Kidney capillary endothelial cell (primary cell): Measurements from ENCODE around the gene CD101.

Experiments used
- DNase-seq: peaks from one replicate; pipeline ENCODE4 v3.0.0-alpha.2; 2018; ENCODE audit warnings: low spot score

CD101 gene

DNA sequence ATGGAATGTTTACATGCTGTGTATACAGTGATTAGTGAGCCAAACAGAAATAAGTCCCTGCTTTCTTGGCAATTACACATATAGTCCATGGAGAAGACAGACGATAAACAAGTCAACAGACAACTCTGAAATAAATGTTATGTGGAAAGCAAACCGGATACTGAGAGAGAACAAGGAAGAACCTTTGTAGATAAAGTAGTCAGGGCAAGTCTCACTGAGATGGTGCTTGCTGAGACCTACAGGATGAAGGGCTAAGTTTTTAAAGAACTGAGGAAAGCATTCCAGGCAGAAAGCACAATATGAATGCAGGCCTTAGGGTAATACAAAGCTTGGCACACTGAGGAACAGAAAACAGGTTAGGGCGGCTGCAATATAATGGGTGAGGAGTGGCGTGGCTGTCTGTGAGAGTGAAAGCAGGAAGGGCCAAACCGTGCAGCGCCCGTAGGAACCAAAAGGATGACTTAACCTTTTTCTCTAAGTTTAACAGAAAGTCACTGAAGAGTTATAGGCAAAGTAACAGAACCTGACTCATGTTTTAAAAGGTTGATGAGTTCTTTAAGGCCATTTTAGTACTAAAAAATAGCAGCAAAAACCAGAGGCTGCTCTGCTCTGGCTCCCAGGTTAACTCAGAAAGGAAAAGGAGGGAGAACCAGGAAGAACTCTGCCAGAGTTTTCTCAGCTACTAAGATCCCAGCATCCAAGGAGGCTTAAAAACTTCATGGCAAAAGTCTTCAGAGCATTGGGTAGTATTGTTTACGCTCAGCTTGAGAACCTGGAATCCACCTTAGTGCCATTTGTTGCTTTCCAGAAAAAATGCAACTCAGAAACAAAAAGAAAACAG lies 49.9 kb downstream of the CD101 start:
- DNase-seq, result no peak

DNA sequence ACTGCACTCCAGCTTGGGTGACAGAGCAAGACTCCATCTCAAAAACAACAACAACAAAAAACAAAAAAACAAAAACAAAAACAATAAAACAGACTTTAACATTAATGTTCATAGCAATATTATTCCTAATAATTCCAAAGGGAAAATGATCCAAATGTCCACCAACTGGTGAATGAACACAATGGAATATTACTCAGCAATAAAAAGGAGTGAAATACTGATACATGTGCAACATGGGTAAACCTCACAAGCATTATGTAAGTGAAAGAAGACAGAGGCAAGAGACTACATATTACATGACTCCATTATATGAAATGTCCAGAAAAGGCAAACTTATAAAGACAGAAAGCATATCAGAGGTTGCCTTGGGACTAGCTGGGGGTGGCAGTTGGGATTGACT lies 52.5 kb downstream of the CD101 start:
- DNase-seq, result no peak

DNA sequence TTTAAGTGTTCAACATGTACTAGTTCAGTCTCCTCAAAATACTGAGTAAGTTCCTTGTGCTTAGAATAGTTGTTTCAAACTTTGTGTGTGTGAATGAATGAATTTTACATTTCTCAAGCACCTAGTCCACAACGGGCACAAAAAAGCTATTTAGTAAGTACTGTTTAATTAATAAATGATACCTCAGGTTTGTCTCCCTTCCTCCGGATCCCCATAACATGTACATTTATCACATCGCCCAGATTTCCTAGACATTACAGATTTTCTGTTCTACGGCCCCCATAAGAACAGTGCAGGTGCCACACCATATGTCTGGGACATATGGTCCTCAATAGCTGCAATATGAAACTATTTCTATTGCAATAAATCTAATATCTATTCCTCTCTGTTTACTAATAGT lies 57.2 kb downstream of the CD101 start:
- DNase-seq, result no peak

DNA sequence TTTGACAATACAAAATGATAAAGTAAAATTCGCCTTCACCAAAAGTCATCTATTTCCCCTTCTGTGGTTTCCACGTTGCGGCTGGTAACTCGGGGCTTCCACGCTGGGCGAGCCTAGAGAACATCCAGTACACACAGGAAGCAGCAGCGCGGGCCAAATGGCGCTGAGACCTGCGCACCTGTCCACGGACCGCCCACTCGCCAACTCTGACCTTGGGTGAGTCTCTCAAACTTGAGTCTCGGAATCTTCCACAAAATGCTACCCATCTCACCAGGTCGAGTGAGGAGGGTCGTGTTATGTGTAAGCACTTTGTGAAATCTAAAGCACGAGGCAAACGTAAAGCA lies 57.7 kb downstream of the CD101 start:
- DNase-seq, result no peak

DNA sequence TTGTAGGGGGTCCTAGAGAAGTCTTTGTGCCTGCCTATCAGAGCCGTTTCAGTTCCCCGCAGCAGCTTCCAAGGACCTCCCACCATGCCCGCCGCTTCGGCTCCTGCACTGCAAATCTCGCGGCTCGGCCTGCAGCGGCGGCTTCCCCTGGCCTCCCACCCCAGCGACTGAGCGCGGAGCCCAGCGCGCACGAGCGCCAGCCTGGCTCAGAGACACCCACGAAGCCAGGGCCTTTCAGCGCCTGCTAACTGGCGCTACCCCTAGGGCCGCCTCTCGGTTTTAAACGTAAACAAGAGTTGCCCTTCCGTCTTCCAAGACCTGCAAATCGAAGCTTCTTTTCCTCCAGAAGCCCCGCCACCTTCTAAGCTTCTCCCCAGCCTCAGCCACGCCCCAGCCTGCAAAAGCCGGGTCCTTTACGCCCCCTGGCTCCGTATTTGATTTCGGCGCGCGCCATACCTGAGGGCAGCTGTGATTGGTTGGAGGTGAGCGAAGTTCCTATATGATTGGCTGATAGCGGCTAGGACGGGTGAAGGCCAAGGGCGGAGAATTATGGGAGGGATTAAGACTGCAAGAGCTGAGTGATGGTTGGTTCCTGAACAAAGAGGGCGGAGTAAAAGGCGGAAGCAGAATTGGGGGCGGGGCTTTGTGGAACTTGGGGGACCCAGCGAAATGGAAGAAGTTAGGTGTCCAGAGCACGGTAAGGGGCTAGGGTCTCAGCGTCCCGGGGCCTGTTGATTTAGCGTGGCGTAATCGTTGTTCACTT lies 58.3 kb downstream of the CD101 start, which contains the start of gene TTF2:
TSS of gene TTF2 (plus strand) at position 649 of the 763 bp plus-strand sequence. CDS start at position 670, 21 bp downstream.
- DNase-seq, result peak; percentile 97

DNA sequence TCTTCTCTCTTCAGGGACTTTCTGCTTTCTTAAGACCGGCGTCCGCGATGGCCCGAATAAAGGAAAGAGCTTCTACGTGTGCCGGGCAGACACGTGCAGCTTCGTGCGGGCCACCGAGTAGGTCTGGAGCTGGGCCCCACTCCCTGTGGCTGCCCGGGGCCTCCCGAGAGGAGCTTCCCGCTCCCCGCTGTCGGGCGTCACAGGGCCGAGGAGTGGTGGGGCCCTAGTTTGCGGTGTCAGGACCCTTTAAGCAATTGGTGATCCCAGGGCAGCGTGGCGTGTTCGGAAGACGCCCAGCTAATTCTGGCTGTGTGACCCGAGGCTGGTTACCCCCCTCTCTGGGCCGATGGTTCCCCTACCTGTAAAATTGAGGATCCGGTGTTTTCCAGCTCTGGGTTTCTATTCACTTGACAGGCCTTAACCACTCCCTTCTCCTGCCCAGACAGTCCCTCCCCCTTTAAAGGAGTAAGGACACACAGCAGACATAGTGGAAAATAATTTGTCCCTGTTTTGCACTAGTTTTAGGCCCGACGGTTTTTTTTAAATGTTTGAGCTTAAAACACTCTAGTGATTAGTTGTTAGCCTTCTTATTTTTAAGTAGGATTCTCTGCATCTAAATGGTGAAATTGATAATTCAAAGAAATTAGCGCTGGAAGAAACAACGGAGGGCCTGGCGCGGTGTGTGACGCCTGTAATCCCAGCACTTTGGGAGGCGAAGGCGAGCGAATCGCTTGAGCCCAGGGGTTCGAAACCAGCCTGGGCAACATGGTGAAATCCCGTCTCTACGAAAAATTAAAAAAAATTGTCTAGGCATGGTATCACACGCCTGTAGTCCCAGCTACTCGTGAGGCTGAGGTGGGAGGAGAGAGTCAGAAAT lies 59.1 kb downstream of the CD101 start:
- peak; percentile 26 for DNase-seq

DNA sequence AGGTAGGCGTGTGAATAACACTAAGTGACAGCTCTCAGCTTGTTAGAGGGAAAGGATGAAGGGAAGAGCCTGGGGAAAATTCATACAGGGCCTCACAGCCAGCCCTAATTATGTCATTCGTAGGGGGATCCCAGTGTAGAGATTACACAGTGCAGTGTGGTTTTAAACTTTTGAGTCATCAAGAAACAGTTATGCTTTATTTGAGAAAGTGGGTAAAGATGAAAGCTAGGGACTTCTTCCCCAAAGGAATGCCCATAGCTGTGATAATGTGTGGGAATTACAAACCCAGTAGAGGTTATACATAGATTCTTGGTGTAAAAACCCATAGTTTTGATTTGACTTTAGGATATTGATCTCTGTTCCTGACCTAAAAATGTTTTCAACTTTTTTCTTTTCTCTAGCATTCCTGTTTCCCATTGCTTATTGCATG lies 60.4 kb downstream of the CD101 start:
- DNase-seq, result no peak

DNA sequence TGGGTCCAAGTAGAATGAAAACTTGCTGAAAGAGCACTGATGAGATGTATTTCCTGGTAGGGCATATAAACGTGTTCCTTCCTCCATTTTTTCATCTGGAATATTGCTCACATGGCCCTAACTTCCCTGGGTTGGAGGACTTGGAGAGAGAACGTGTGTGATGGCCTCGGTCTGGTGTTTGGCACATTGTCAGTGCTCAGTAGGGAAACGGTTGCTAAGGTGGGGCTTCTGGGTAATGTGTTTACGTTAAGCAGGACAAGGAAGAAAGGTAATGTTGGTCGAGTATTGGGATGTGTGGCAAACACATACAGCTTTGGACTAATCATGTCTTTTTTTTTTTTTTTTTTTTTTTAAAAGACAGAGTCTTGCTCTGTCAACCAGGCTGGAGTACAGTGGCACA lies 64.8 kb downstream of the CD101 start:
- DNase-seq, result no peak

DNA sequence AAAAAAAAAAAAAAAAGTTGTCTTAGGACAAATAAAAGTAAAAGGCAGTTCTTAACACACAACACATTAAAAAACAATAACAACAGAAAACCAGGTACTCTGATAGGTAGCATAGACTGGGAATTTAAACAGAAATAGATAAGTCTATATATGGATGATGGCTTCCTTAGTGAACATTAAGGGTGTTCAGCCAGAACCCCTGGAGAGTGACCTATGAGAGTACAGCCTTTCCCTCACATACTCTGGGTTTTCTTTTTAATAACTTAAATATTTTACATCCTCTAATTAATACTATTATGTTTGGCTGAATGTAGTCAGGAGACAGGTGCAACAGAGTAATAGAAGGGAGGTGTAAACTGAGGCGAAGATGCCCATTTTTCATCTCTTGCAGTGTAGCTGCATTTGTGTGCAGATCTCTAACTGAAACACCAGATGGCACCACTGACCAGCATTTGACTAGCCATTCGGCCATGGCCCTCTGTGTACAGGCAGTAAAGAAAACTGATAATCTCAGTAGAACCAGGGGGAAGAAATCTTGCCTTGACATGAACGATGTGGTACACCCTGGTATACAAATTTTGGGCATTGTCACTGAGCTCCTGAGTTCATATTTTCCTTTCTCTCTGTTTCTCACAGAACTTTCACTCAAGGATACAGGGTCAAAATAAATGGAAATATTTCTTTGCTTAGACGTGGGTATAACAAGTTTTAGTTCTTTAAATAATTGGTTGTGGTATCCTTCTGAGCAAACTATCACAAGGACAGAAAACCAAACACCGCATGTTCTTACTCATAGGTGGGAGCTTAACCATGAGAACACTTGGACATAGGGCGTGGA lies 66.2 kb downstream of the CD101 start:
- DNase-seq, result peak; percentile 68

DNA sequence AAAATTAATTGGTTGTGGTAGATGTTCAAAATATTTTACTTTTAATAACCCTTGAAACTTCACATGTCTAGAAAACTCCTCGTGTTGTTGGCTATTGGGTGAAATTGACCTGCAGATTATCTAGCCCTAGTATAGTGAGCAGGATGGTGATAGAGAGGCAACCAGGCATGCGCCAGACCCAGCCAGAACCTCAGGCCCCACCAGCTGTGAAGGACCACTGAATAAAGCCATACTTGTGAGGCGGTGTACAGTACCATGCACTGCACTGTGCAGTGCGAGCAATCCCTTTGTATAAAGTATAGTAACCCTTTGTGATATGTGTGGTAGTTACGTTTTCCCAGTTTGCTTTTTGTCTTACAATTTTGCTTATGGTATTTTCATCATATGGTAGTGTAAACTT lies 67.0 kb downstream of the CD101 start:
- DNase-seq, result no peak

DNA sequence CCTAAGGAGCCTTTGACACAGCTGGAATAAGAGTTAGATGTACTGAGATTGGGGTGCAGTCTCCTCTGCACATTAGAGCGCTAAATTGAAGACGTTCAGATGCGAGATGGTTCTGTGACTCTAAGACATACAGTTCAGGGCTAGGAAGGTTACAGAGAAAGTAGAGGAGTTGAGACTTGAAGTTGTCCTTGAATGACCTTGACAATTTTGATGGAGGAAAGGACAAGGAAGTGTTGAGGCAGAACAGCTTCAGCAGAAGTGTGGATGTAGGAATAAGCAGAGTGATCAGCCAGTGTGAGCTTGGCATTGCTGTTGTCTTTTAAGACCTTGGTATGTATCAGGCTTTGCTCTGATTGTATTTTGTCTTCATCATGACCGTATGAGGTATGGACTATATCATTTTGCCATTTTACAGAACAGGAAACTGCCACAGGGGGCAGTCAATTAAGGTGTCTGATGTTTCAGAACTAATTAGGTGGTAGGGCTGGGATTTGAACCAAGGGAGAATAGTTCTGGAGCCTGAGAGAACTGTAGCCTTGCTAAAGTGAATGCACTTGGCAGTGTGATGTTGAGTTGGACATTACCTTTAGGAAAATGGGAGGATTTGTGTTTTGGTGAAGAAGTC lies 67.8 kb downstream of the CD101 start:
- DNase-seq, result no peak

DNA sequence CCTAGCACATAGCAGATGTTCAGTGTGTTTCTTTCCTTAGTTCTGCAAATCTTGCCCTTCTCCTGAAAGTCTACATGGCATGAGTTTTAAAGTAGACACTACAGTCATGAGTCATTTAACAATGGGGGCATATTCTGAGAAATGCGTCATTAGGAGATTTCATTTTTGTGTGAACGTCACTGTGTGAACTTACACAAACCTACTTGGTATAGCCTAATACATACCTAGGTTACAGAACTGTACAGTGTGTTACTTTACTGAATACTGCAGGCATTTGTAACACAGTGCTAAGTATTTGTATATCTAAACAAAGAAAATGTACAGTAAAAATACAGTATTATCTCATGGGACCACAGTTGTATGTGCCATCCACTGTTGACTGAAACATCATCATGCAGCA lies 68.6 kb downstream of the CD101 start:
- no peak for DNase-seq

DNA sequence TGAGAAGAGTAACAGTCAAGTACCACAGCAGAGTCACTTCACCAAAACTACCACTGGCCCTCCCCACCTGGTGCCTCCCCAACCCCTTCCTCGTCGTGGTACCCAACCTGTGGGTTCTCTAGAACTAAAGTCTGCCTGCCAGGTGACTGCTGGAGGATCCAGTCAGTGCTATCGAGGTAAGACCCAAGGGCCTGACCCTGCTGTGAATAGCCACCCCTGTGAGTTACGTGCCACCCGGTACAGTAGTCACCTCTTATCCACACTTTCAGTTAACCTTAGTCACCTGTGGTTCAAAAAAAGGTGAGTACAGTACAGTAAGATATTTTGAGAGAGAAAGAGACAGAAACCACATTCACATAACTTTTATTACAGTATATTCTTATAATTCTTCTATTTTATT lies 75.1 kb downstream of the CD101 start:
- no peak for DNase-seq

DNA sequence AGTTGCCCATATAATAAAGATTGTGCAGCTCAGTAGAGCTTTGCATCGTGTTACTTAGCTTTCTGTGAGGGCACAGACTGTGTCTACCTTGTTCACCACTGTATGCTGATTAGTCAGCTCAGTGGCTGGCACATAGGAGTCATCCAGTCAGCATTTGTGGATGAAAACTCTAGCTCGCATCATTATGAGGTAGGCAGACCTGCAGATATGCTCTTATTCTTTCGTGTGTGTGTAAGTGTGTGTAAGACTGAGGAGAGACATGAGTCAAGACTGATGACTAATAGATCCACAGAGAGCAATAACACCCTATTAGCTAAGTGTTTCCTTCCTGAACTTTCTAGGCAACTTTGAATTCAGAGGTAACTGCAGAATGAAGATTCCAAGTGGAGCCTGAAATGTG lies 75.7 kb downstream of the CD101 start:
- DNase-seq, result peak; percentile 96

DNA sequence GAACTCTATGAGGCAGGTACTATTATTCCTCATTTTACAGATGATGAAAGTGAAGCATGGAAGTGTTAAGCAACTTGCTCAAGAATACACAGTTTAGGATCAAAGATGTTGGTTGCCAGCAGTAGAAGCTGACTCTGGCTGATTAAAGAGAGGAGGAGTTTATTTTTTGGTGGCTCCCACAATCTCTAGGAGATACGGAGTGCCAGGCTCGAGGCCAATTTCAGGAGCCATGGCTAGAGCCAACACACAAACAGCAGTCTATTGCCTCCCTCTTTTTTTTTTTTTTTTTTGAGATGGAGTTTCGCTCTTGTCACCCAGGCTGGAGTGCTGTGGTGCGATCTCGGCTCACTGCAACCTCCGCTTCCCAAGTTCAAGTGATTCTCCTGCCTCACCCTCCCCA lies 78.2 kb downstream of the CD101 start:
- DNase-seq, result no peak

DNA sequence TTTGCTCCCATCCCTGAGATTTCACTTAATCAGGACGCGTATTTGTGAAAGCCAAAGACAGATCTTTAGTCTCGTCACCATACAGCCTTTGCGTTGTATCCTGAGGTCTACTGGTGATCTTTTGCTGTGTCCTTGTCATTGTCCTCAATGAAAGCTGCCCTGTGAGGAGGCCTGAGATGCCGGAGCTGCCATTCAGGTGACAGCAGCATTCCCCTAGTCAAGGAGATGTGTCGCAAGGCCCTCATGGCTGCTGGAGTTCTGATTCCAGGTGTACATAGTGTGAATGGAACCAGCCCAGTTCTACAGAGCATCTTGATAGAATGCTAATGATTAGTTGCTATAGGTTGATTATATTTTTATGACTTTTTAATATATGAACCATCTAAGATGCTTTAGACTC lies 82.7 kb downstream of the CD101 start:
- no peak for DNase-seq
